HepG2 (cell line): Measurements from ENCODE around the gene SPPL3. TPM values are rescaled to one million over a fixed set of nuclear protein-coding genes. Genes with fewer than 3 reads are reported as not detected.

Experiments used
- ATAC-seq: fragments of 200-7000 bp; cut with Tn5 transposase; 3 replicates; pipeline ENCODE4 v1.9.1; 2020; ENCODE audit warnings: mild to moderate bottlenecking, moderate library complexity
- BruUV-seq: library from RNA; stranded (reverse); fragments of 400-500 nt; replicated peaks from 2 replicates; lab custom pipeline; 2021; lab: Mats Ljungman, UMichigan
- CTCF ChIA-PET: fragments of 300-600 bp; formaldehyde crosslinking; extraction: SDS; loops from one replicate; lab custom pipeline; 2021; ENCODE audit warnings: low total read pairs, inconsistent platforms, low intra/inter-chr PET ratio; lab: Yijun Ruan, JAX
- POLR2A ChIA-PET: fragments of 350-600 bp; sonication (Branson Sonifier 250); formaldehyde crosslinking; loops from one replicate; lab custom pipeline; 2020; ENCODE audit warnings: antibody characterized with exemption, inconsistent platforms; lab: Yijun Ruan, JAX
- DNase-seq: peaks from one replicate; pipeline ENCODE4 v3.0.0-alpha.2; 2015; ENCODE audit warnings: low spot score
- FAIRE-seq: peaks from 3 replicates; lab custom pipeline; 2011; peaks lifted over from hg19 to GRCh38; lab: Jason Lieb, UNC
- H2AFZ ChIP-seq: one replicate; pipeline ENCODE4 v1.6.1; 2011; ENCODE audit warnings: low read length, inconsistent platforms
- H3K27ac ChIP-seq: fragments of 300-600 bp; 3 replicates; pipeline ENCODE4 v1.8.0; 2011; ENCODE audit warnings: mixed run types, mild to moderate bottlenecking, mixed read lengths, low read length, inconsistent platforms; ENCODE audit not compliant: insufficient read depth; ENCODE audit errors: extremely low read length
- H3K27me3 ChIP-seq, 2 experiments: fragments of 200-600 bp in 1 of 2; 2 replicates in 1 of 2; 3 replicates in 1 of 2; pipeline versions ENCODE4 v1.6.0 to v1.8.0; 2011; ENCODE audit warnings: low read length in 2 of 2, mild to moderate bottlenecking in 2 of 2, moderate library complexity in 2 of 2, inconsistent platforms in 1 of 2; ENCODE audit not compliant: insufficient read depth in 2 of 2, control insufficient read depth in 1 of 2
- H3K36me3 ChIP-seq, 2 experiments: fragments of 200-600 bp in 1 of 2; replicated peaks in 1 of 2; 2 replicates in 1 of 2; 3 replicates in 1 of 2; pipeline versions ENCODE4 v1.5.1 to v1.8.0; 2011; ENCODE audit warnings: low read length in 2 of 2, inconsistent platforms in 1 of 2; ENCODE audit not compliant: insufficient read depth in 2 of 2, control insufficient read depth in 1 of 2
- H3K4me1 ChIP-seq: 2 replicates; pipeline ENCODE4 v1.5.1; 2012; ENCODE audit warnings: low read length, inconsistent platforms; ENCODE audit not compliant: insufficient read depth
- H3K4me2 ChIP-seq: 2 replicates; pipeline ENCODE4 v1.6.0; 2011; ENCODE audit warnings: low read depth, low read length, inconsistent platforms
- H3K4me3 ChIP-seq, 3 experiments: fragments of 200-600 bp in 1 of 3; sonication (generic), shearing (Covaris generic) in 1 of 3; replicated peaks in 1 of 3; 2 replicates each; pipeline ENCODE4 v1.5.1; 2011 to 2016; ENCODE audit warnings: low read length in 3 of 3, inconsistent platforms in 2 of 3, low read depth in 2 of 3, mild to moderate bottlenecking in 2 of 3, control low read depth in 1 of 3, mixed read lengths in 1 of 3; ENCODE audit not compliant: insufficient read depth in 1 of 3
- H3K79me2 ChIP-seq: one replicate; pipeline ENCODE4 v1.6.1; 2011; ENCODE audit warnings: low read length, inconsistent platforms; ENCODE audit not compliant: insufficient read depth
- H3K9ac ChIP-seq: 2 replicates; pipeline ENCODE4 v1.6.0; 2011; ENCODE audit warnings: mild to moderate bottlenecking, low read depth, low read length, inconsistent platforms; ENCODE audit not compliant: insufficient read depth
- H3K9me3 ChIP-seq: 2 replicates; pipeline ENCODE4 v1.5.1; 2012; ENCODE audit warnings: mild to moderate bottlenecking, low read length
- H4K20me1 ChIP-seq: 2 replicates; pipeline ENCODE4 v1.6.0; 2011; ENCODE audit warnings: inconsistent platforms, mild to moderate bottlenecking, low read length, moderate library complexity; ENCODE audit not compliant: insufficient read depth
- CHD4 ChIP-seq: fragments of 200-600 bp; sonication (generic); IDR thresholded peaks from 2 replicates; pipeline ENCODE4 v1.7.0; 2017; ENCODE audit warnings: mild to moderate bottlenecking, low read length, borderline replicate concordance
- DPF2 ChIP-seq: sonication (generic); formaldehyde crosslinking; IDR thresholded peaks from 2 replicates; pipeline ENCODE4 v1.4.0; 2020; ENCODE audit warnings: mild to moderate bottlenecking, low read depth, missing genetic modification reagents, borderline replicate concordance
- HNF4A ChIP-seq: sonication (generic); formaldehyde crosslinking; IDR thresholded peaks from 2 replicates; pipeline ENCODE4 v1.4.0; 2020; ENCODE audit warnings: missing genetic modification reagents
- ZBTB49 ChIP-seq: sonication (generic); formaldehyde crosslinking; IDR thresholded peaks from 2 replicates; pipeline ENCODE4 v1.4.0; 2020; ENCODE audit warnings: missing genetic modification reagents, borderline replicate concordance
- ZMAT5 ChIP-seq: sonication (generic); formaldehyde crosslinking; IDR thresholded peaks from 2 replicates; pipeline ENCODE4 v1.5.0; 2020; ENCODE audit warnings: mild to moderate bottlenecking, low read depth, missing genetic modification reagents, borderline replicate concordance
- ZNF24 ChIP-seq: fragments of 450-650 bp; IDR thresholded peaks from 2 replicates; pipeline ENCODE4 v1.6.1; 2017; ENCODE audit warnings: antibody characterized with exemption, mild to moderate bottlenecking
- ZNF530 ChIP-seq: sonication (generic); formaldehyde crosslinking; IDR thresholded peaks from 2 replicates; pipeline ENCODE4 v1.5.0; 2020; ENCODE audit warnings: low read depth, mild to moderate bottlenecking, missing genetic modification reagents
- ZNF549 ChIP-seq: sonication (generic); formaldehyde crosslinking; IDR thresholded peaks from 2 replicates; pipeline ENCODE4 v1.5.0; 2020; ENCODE audit warnings: missing genetic modification reagents
- ZNF557 ChIP-seq: sonication (generic); formaldehyde crosslinking; IDR thresholded peaks from 2 replicates; pipeline ENCODE4 v1.4.0; 2020; ENCODE audit warnings: missing genetic modification reagents
- WGBS: methylation state at CpG from one replicate; pipeline ENCODE4 v1.1.6; 2017; ENCODE audit warnings: low lambda C conversion rate; 5-methylcytosine and 5-hydroxymethylcytosine counted together
- in situ Hi-C: cut with HindIII; loops from 2 replicates; pipeline ENCODE4 v1.10.0; 2017; ENCODE audit warnings: low pct_unique_long_range_greater_than_20kb; ENCODE audit not compliant: extremely low pct_ligation_motif_present
- intact Hi-C: fragments of 100-400 bp; cut with micrococcal nuclease; formaldehyde crosslinking; loops from one replicate; pipeline ENCODE4 v1.10.0; 2022; ENCODE audit not compliant: unreplicated experiment
- polyA plus RNA-seq, 8 experiments: library from polyadenylated mRNA; depleted of rRNA in 3 of 8; stranded (reverse) in 7 of 8; unstranded in 1 of 8; fragments of >200 nt; fragmentation: Illumina TruSeq in 4 of 8; extraction: Trizol in 4 of 8; gene quantifications; 2 replicates each; pipeline versions ENCODE4 v1.2.1 to v1.2.3, GENCODE V29; 2011 to 2016; ENCODE audit warnings: low read depth in 4 of 8, missing spikeins in 1 of 8, mixed read lengths in 1 of 8; ENCODE audit not compliant: insufficient read depth in 1 of 8
- total RNA-seq, 5 experiments: library from RNA; depleted of rRNA; stranded (reverse); fragments of >200 nt; fragmentation: Illumina TruSeq; extraction: Trizol; gene quantifications; 2 replicates each; pipeline ENCODE4 v1.2.3, GENCODE V29; 2016; ENCODE audit warnings: low read depth in 1 of 5
- TF ChIP-seq, protein P1 (sequence below): sonication (generic); formaldehyde crosslinking; IDR thresholded peaks from 2 replicates; pipeline ENCODE4 v1.4.0; 2020; ENCODE audit warnings: missing genetic modification reagents, borderline replicate concordance
- TF ChIP-seq, protein P2 (sequence below): sonication (generic); formaldehyde crosslinking; IDR thresholded peaks from 2 replicates; pipeline ENCODE4 v1.4.0; 2020; ENCODE audit warnings: mild to moderate bottlenecking, missing genetic modification reagents

The SPPL3 gene
- total and polyA plus RNA-seq, 2 of the 13 experiments (the other 11 are each of a cell fraction or from before 2014, with no cell fraction given), result 8.9 to 9.1 TPM

DNA sequence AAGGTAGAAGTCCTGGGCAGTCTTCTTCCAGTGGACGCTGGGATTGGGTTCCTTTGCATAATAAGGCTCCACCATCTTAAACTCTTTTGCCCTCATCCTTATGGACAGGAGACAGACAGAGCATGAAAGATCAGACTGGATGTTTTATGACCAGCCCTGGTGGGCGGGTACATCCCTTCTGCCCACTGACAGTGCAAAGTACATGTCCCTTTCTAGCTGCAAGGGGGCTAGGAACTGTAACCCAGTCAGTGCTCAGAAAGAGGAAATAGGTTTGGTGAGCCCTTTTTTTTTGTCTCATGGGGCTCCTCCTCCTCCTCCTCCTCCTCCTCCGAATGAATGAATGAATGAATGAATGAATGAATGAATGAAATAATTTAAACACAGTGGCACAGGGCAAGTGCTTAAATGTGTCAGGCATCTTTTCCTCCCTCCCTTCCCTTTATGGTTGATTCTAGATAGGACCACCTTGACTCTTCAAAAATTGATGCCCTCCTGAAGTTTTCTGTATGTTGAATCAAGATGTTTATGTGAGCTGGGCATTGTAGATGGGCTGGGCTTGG lies 37.8 kb upstream of the SPPL3 start:
- H3K4me1 ChIP-seq, result peaks cover 54% of the 10 kb centered on the region
- FAIRE-seq, result no peak

DNA sequence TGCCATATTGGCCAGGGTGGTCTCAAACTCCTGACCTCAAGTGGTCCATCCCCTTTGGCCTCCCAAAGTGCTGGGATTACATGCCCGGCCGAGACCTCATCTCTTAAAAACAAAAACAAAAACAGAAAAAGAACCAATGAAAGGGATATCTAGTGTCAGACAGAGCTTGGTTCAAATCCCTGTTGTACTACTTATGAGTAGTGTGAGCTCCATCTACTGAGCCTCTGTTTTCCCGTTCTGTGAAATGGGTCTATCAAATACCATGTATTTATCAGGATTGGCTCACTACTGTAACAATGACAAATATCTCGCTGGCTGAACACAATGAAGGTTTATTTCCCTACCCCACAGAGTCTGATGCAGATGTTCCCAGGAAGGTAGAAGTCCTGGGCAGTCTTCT lies 37.3 kb upstream of the SPPL3 start:
- ATAC-seq (no peak), DNase-seq (no peak), FAIRE-seq (no peak)
- Histone ChIP-seq H3K79me2 (no peaks in the 10 kb centered on the region), H3K4me2 (peak overlapping the region; percentile 44), H3K27ac (no peak overlapping the region), H3K4me3 (no peak overlapping the region), H4K20me1 (0 out of 2 replicates have a peak, but pooled peaks cover 3% of the 10 kb centered on the region), H3K27me3 (no peaks in the 10 kb centered on the region; a peak in 1 of 5 replicates), H3K4me1 (peaks cover 58% of the 10 kb centered on the region), H3K9ac (no peak overlapping the region), H3K36me3 (no peaks in the 10 kb centered on the region), H3K9me3 (no peaks in the 10 kb centered on the region), H2AFZ (no peak overlapping the region)
- ChIA-PET CTCF (no interaction called here), POLR2A (interaction anchor here (1.0 kb wide), 1 partner anchor 37 kb away, joined by 3 read pairs; the partner anchor contains the start of gene HNF1A)
- 63% methylated on average over 4 of the region's 4 CpGs for WGBS
- intact Hi-C loops (loop anchor here (5.0 kb wide), 1 partner anchor 34 kb away; no protein-coding TSS in a partner anchor), in situ Hi-C loops (no loop called here)
- no TSS peak for BruUV-seq
- TF ChIP-seq ZNF530 (no peak), CHD4 (peak; percentile 76; the same call in 1 of the 2 replicates), ZMAT5 (CRISPR knock-in tag) (no peak), ZNF549 (no peak), ZBTB49 (CRISPR knock-in tag) (no peak)
- TF ChIP-seq, protein P1, sequence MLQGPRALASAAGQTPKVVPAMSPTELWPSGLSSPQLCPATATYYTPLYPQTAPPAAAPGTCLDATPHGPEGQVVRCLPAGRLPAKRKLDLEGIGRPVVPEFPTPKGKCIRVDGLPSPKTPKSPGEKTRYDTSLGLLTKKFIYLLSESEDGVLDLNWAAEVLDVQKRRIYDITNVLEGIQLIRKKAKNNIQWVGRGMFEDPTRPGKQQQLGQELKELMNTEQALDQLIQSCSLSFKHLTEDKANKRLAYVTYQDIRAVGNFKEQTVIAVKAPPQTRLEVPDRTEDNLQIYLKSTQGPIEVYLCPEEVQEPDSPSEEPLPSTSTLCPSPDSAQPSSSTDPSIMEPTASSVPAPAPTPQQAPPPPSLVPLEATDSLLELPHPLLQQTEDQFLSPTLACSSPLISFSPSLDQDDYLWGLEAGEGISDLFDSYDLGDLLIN (CRISPR knock-in tag), result no peak

More for the DNA sequence above, 37.8 kb upstream of the SPPL3 start:
- peak; percentile 50 for ATAC-seq
- ChIA-PET CTCF (no interaction called here), POLR2A (interaction anchor here (1.0 kb wide), 1 partner anchor 36 kb away, joined by 3 read pairs; the partner anchor contains the start of gene HNF1A)
- Histone ChIP-seq H2AFZ (no peak overlapping the region), H3K79me2 (no peaks in the 10 kb centered on the region), H3K4me2 (peak overlapping the region; percentile 44), H3K4me3 (no peak overlapping the region), H3K27me3 (no peaks in the 10 kb centered on the region), H4K20me1 (0 out of 2 replicates have a peak, but pooled peaks cover 3% of the 10 kb centered on the region), H3K9ac (no peak overlapping the region), H3K27ac (no peak overlapping the region), H3K36me3 (no peaks in the 10 kb centered on the region), H3K9me3 (no peaks in the 10 kb centered on the region)
- intact Hi-C loops, result loop anchor here (5.0 kb wide), 1 partner anchor 35 kb away; no protein-coding TSS in a partner anchor
- no TSS peak for BruUV-seq
- no peak for DNase-seq
- WGBS, result 0% methylated on average over 2 of the region's 3 CpGs
- TF ChIP-seq ZNF24, result peak; percentile 82
- no peak for TF ChIP-seq ZNF557
- TF ChIP-seq, protein P2, sequence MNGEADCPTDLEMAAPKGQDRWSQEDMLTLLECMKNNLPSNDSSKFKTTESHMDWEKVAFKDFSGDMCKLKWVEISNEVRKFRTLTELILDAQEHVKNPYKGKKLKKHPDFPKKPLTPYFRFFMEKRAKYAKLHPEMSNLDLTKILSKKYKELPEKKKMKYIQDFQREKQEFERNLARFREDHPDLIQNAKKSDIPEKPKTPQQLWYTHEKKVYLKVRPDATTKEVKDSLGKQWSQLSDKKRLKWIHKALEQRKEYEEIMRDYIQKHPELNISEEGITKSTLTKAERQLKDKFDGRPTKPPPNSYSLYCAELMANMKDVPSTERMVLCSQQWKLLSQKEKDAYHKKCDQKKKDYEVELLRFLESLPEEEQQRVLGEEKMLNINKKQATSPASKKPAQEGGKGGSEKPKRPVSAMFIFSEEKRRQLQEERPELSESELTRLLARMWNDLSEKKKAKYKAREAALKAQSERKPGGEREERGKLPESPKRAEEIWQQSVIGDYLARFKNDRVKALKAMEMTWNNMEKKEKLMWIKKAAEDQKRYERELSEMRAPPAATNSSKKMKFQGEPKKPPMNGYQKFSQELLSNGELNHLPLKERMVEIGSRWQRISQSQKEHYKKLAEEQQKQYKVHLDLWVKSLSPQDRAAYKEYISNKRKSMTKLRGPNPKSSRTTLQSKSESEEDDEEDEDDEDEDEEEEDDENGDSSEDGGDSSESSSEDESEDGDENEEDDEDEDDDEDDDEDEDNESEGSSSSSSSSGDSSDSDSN (CRISPR knock-in tag), result 0 out of 2 replicates have a peak, but pooled peaks have one; percentile 2
- TF ChIP-seq DPF2, result no peak
- peak; percentile 36 for TF ChIP-seq HNF4A
- in situ Hi-C loops, result no loop called here
